ENCODE results near the gene NIM1K. TPM values are rescaled to one million over a fixed set of nuclear protein-coding genes. Genes with fewer than 3 reads are reported as not detected.

The NIM1K gene
- total RNA-seq, 2 donors from 2014 or later = 0.43 to 0.48 TPM

- H3K4me3 ChIP-seq = no peak overlapping the region
- H3K27ac ChIP-seq = no peak overlapping the region
- no peaks in the 10 kb centered on the region for H3K4me1 ChIP-seq
- no peaks in the 10 kb centered on the region for H3K9me3 ChIP-seq
- no peaks in the 10 kb centered on the region for H3K36me3 ChIP-seq
- TF ChIP-seq CTCF (IDR thresholded peaks at IDR 0.05) = no peak
- no peaks in the 10 kb centered on the region for H3K27me3 ChIP-seq
- no peak for DNase-seq (ENCODE audit: low spot score)
These were observed 10.4 kb downstream of the NIM1K start for GRCh38 chr5:43202380-43202779.

DNA sequence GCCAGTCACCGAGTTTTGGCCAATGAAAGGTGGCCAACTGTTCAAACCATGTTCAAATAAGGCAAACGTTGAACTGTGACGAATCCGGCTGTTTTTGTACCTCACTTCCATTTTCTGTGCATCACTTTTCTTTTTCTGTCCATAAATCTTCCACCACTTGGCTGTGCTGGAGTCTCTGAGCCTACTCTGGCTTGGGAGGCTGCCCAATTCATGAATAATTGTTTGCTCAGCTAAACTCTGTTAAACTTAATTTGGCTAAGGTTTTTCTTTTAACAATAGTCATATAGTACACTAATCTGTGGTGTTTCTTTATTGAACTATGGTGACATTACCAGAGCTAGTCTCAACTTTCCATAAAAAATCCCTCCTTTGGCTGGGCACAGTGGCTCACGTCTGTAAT, 11.3 kb downstream of the NIM1K start:
- H3K36me3 ChIP-seq = no peaks in the 10 kb centered on the region
- DNase-seq (ENCODE audit: low spot score) = no peak
- H3K9me3 ChIP-seq = no peaks in the 10 kb centered on the region
- no peak overlapping the region for H3K4me3 ChIP-seq
- H3K27ac ChIP-seq = no peak overlapping the region
- TF ChIP-seq CTCF (IDR thresholded peaks at IDR 0.05) = no peak
- no peaks in the 10 kb centered on the region for H3K27me3 ChIP-seq
- H3K4me1 ChIP-seq = no peaks in the 10 kb centered on the region

DNA sequence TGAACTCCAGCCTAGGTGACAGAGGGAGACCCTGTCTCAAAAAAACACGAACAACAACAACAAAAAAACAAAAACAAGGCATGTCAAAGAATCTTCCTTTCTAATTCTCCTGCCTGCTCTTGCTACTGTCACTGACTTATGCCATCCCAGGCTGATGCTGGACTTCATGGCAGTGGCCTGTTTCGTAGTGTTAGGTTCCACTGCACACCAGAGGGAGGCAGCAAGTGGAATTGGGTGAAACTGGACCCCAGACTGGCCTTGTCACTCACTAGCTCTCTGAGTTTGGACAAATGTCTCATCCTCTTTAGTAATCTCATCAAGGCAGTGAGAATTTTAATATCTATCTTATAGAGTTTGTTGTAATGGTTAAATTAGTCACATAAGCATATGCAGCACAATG, 12.9 kb downstream of the NIM1K start:
- no peaks in the 10 kb centered on the region for H3K27me3 ChIP-seq
- DNase-seq (ENCODE audit: low spot score) = no peak
- no peak for TF ChIP-seq CTCF (IDR thresholded peaks at IDR 0.05)
- no peaks in the 10 kb centered on the region for H3K9me3 ChIP-seq
- no peaks in the 10 kb centered on the region for H3K4me1 ChIP-seq
- H3K36me3 ChIP-seq = no peaks in the 10 kb centered on the region
- H3K4me3 ChIP-seq = no peak overlapping the region
- no peak overlapping the region for H3K27ac ChIP-seq

GRCh38 chr5:43207601-43208000, 15.6 kb downstream of the NIM1K start:
- H3K4me1 ChIP-seq = no peaks in the 10 kb centered on the region
- DNase-seq (ENCODE audit: low spot score) = no peak
- H3K9me3 ChIP-seq = no peaks in the 10 kb centered on the region
- no peak overlapping the region for H3K27ac ChIP-seq
- H3K36me3 ChIP-seq = no peaks in the 10 kb centered on the region
- H3K27me3 ChIP-seq = no peaks in the 10 kb centered on the region
- H3K4me3 ChIP-seq = no peak overlapping the region
- no peak for TF ChIP-seq CTCF (IDR thresholded peaks at IDR 0.05)

GRCh38 chr5:43208658-43209057, 16.6 kb downstream of the NIM1K start:
- TF ChIP-seq CTCF (IDR thresholded peaks at IDR 0.05) = no peak
- no peak for DNase-seq (ENCODE audit: low spot score)
- Histone ChIP-seq H3K4me1 (no peaks in the 10 kb centered on the region), H3K36me3 (no peaks in the 10 kb centered on the region), H3K27me3 (no peaks in the 10 kb centered on the region), H3K4me3 (no peak overlapping the region), H3K9me3 (no peaks in the 10 kb centered on the region), H3K27ac (no peak overlapping the region)

GRCh38 chr5:43209060-43209459, 17.0 kb downstream of the NIM1K start:
- Histone ChIP-seq H3K27me3 (no peaks in the 10 kb centered on the region), H3K36me3 (no peaks in the 10 kb centered on the region), H3K27ac (no peak overlapping the region), H3K4me1 (no peaks in the 10 kb centered on the region), H3K4me3 (no peak overlapping the region), H3K9me3 (no peaks in the 10 kb centered on the region)
- DNase-seq (ENCODE audit: low spot score) = no peak
- TF ChIP-seq CTCF (IDR thresholded peaks at IDR 0.05) = no peak

Measured in right atrium auricular region (tissue), 2 donors.